Heart left ventricle (tissue), 13 donors: ENCODE data around the gene NFKB1.

Experiments used
- POLR2A ChIP-seq, 2 donors: fragments of 450-650 bp; IDR thresholded peaks; one replicate each; pipeline ENCODE4 v1.6.1; 2017; ENCODE audit warnings: antibody characterized with exemption in 2 of 2, mild to moderate bottlenecking in 2 of 2, moderate library complexity in 2 of 2
- TF ChIP-seq, protein P1 (sequence below), 12 donors: fragments of 200-600 bp; sonication (generic) in 4 of 12; IDR thresholded peaks; one replicate each; pipeline versions ENCODE4 v1.5.0 to v1.8.0; 2018 to 2022; ENCODE audit warnings: antibody characterized with exemption in 12 of 12, mild to moderate bottlenecking in 5 of 12
- donor health status: ischemic (EF 13 %, LVEDD 7.1; RV severe dilation, severe dysfunction).
- donor health status: DM: no; HTN: yes; CAD: no.
- donor health status: DM: no; HTN: no; CAD: no.
- donor health status: ischemic (EF 25% LVEDD 6.9; RV normal size, moderate dysfunction).
- donor health status: ischemic (EF 25% LVEDD 5.7; RV mildly dilated, moderate dysfunction).
- donor health status: ischemic (EF 35%, LVEDD 5.7; RV mildly dilated, moderate dysfunction).
- donor health status: nonischemic (EF 11% LVEDD 7.7; RV severe dilation, severe dysfunction).
- donor health status: DM: yes; HTN: yes; CAD: no.
- donor health status: PGD.
- donor health status: ischemic (EF 29% LVEDD 5.4; RV normal size, mild dysfunction).
- donor health status: nonischemic (EF 23%, LVEDD 6.1; RV moderate dilation, normal function).

- TF ChIP-seq POLR2A (IDR thresholded peaks at IDR 0.05), result no peak
- TF ChIP-seq, protein P1, sequence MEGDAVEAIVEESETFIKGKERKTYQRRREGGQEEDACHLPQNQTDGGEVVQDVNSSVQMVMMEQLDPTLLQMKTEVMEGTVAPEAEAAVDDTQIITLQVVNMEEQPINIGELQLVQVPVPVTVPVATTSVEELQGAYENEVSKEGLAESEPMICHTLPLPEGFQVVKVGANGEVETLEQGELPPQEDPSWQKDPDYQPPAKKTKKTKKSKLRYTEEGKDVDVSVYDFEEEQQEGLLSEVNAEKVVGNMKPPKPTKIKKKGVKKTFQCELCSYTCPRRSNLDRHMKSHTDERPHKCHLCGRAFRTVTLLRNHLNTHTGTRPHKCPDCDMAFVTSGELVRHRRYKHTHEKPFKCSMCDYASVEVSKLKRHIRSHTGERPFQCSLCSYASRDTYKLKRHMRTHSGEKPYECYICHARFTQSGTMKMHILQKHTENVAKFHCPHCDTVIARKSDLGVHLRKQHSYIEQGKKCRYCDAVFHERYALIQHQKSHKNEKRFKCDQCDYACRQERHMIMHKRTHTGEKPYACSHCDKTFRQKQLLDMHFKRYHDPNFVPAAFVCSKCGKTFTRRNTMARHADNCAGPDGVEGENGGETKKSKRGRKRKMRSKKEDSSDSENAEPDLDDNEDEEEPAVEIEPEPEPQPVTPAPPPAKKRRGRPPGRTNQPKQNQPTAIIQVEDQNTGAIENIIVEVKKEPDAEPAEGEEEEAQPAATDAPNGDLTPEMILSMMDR (IDR thresholded peaks at IDR 0.05), result no peak
Measured at GRCh38 chr4:102493794-102494193, 7.4 kb upstream of the NFKB1 start.
